Activated CD4-positive, alpha-beta T cell treated with anti-CD3 and anti-CD28 coated beads for 36 hours (primary cell): ENCODE data around the gene ATE1. TPM values are rescaled to one million over a fixed set of nuclear protein-coding genes. Genes with fewer than 3 reads are reported as not detected.
A peak's percentile ranks its signal among the peaks of the same experiment; 100 is the strongest.

Experiments used
- ATAC-seq: fragments of 200-7000 bp; cut with Tn5 transposase; one replicate; pipeline ENCODE4 v1.10.0; 2021; ENCODE audit warnings: mild to moderate bottlenecking, moderate library complexity
- CTCF ChIA-PET: fragments of 350-600 bp; sonication (Branson Sonifier 250); formaldehyde crosslinking; loops from one replicate; lab custom pipeline; 2021; ENCODE audit warnings: antibody characterized with exemption; lab: Charles Lee
- POLR2A ChIA-PET: fragments of 350-600 bp; sonication (Branson Sonifier 250); formaldehyde crosslinking; loops from one replicate; lab custom pipeline; 2021; ENCODE audit warnings: antibody characterized with exemption, inconsistent platforms; lab: Charles Lee
- DNase-seq: peaks from one replicate; pipeline ENCODE4 v3.0.0-alpha.2; 2020
- H3K27ac Mint-ChIP-seq: one replicate; pipeline ENCODE4 v1.8.0; 2021; ENCODE audit warnings: mixed read lengths
- H3K27me3 Mint-ChIP-seq: one replicate; pipeline ENCODE4 v1.8.0; 2021; ENCODE audit warnings: mixed read lengths
- H3K36me3 Mint-ChIP-seq: one replicate; pipeline ENCODE4 v1.8.0; 2021; ENCODE audit warnings: low read depth, mixed read lengths
- H3K4me1 Mint-ChIP-seq: one replicate; pipeline ENCODE4 v1.8.0; 2021; ENCODE audit warnings: mixed read lengths
- H3K4me3 Mint-ChIP-seq: one replicate; pipeline ENCODE4 v1.8.0; 2021; ENCODE audit warnings: mild to moderate bottlenecking, moderate library complexity, mixed read lengths
- H3K9me3 Mint-ChIP-seq: one replicate; pipeline ENCODE4 v1.8.0; 2021; ENCODE audit warnings: low read depth, mixed read lengths
- intact Hi-C, 2 experiments: fragments of 100-400 bp; cut with DNase I in 1 of 2; cut with micrococcal nuclease in 1 of 2; formaldehyde crosslinking; loops; one replicate each; pipeline versions ENCODE4 v1.14.2 to v1.15.1; 2022 to 2024; cut with DNase I, micrococcal nuclease
- total RNA-seq, 2 experiments: library from RNA; stranded (reverse); gene quantifications; one replicate each; pipeline ENCODE4 v1.2.3, GENCODE V29; 2021

ATE1 gene
- total RNA-seq, 2 experiments from 2014 or later = 23.2 to 23.9 TPM

DNA sequence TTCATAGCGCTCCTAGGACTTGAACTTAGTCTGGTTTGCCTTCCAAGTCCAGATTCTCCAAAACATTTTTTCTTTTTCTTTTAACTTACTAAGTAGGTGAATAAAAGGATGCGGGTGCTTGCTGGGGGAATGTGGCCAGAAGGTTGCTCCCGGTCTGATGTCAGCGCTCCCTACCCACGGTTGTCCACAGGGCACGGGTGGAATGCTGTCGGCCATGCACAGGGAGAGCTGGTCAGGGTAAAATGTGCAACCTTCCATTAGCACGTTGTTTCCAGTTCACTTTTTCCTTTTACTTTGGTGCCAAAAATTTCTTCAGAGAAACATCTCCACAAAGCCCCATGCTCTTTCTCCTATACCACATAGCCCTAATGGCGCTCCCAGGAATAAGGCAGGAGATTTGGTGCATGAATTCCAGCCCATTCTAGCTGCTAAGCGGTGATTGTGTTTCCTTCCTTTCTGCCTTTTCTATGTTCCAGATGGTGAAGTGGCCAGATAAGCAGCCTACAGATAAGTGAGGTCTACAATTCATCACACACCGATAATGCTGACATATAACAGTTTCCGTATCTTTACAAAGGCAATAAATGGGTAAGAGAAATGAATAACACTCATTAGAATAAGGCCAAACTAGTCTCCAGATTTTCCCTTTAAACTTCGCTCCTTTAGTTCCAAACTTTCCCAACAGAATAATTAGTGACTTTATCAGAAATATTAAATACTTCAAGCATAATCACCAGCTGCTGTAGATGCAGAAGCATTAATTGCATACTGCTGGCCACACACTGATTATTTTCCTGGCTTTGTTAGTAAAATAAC is 191.3 kb downstream of the ATE1 start:
- ChIA-PET POLR2A (no interaction called here), CTCF (interaction anchor here (0.9 kb wide), 1 partner anchor 788 kb away, joined by 3 read pairs; no protein-coding TSS in a partner anchor)
- Mint-ChIP-seq H3K9me3 (no peaks in the 10 kb centered on the region), H3K36me3 (peaks cover 4% of the 10 kb centered on the region), H3K27ac (no peak overlapping the region), H3K27me3 (peaks cover 35% of the 10 kb centered on the region), H3K4me1 (peaks cover 16% of the 10 kb centered on the region), H3K4me3 (no peak overlapping the region)
- DNase-seq (no peak), ATAC-seq (no peak)
- intact Hi-C loops = loop anchor here (5.0 to 10.0 kb wide), 2 partner anchors 148 to 151 kb away; no protein-coding TSS in a partner anchor

DNA sequence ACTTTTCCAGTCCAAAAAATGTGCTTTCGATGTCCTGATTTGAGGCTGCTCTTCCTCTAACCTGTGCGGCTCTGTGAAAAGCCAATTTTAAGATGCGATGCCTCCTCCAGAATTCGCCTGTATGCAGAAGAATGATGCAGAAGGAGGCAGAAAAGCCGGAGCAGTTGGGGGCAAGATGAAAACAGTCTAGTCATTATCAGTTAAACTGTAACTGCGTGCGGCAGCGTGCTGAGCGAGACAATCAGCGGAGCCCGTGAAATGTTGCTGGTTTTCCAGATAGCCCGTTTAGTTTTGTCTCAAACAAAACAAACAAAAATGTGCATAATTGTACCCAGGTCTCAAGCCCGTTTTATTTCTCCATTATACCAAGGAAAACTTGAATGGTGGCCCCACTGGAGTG is 192.6 kb downstream of the ATE1 start:
- ATAC-seq = no peak
- DNase-seq = no peak
- H3K4me1 Mint-ChIP-seq = peaks cover 11% of the 10 kb centered on the region
- intact Hi-C loops = loop anchor here (2.0 to 10.0 kb wide), 3 partner anchors 150 to 792 kb away; no protein-coding TSS in a partner anchor
- H3K36me3 Mint-ChIP-seq = no peaks in the 10 kb centered on the region
- no peak overlapping the region for H3K27ac Mint-ChIP-seq
- peaks cover 41% of the 10 kb centered on the region for H3K27me3 Mint-ChIP-seq
- H3K4me3 Mint-ChIP-seq = no peak overlapping the region
- ChIA-PET POLR2A (no interaction called here), CTCF (interaction anchor here (1.4 kb wide), 1 partner anchor 11 kb away, joined by 5 read pairs; no protein-coding TSS in a partner anchor)
- H3K9me3 Mint-ChIP-seq = no peaks in the 10 kb centered on the region

DNA sequence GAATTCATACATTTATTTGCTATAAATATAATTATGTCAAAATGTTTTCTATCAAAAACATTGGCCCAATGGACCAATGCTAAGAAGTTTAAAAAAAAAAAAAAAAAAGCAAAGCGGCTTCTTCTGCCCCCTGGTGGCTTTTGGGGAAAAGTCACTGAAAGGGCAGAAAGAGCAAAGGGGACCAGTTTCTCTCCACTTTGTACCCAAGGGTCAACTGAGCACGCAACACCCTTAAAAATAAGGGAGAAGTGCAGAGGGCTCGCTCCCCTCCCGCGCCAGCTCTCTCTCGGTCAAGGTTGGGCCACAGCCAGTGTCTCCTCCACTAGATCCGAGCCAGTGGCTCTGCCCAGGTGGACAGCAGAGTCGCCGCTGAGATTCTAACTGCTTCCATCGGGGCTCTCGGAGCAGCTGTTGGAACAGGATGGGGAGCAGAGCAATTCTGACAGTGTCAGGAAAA is 193.2 kb downstream of the ATE1 start:
- POLR2A ChIA-PET = no interaction called here
- peak; percentile 40 for DNase-seq
- CTCF ChIA-PET = interaction anchor here (0.6 to 2.1 kb wide), 4 partner anchors 11 to 922 kb away, joined by 3 to 7 read pairs (median 4); no protein-coding TSS in a partner anchor
- Mint-ChIP-seq H3K9me3 (no peaks in the 10 kb centered on the region), H3K4me1 (peaks cover 11% of the 10 kb centered on the region), H3K27ac (no peak overlapping the region), H3K36me3 (no peaks in the 10 kb centered on the region), H3K27me3 (peaks cover 41% of the 10 kb centered on the region), H3K4me3 (no peak overlapping the region)
- intact Hi-C loops = loop anchor here (1.0 to 10.0 kb wide), 4 partner anchors 150 to 792 kb away; no protein-coding TSS in a partner anchor
- no peak for ATAC-seq

DNA sequence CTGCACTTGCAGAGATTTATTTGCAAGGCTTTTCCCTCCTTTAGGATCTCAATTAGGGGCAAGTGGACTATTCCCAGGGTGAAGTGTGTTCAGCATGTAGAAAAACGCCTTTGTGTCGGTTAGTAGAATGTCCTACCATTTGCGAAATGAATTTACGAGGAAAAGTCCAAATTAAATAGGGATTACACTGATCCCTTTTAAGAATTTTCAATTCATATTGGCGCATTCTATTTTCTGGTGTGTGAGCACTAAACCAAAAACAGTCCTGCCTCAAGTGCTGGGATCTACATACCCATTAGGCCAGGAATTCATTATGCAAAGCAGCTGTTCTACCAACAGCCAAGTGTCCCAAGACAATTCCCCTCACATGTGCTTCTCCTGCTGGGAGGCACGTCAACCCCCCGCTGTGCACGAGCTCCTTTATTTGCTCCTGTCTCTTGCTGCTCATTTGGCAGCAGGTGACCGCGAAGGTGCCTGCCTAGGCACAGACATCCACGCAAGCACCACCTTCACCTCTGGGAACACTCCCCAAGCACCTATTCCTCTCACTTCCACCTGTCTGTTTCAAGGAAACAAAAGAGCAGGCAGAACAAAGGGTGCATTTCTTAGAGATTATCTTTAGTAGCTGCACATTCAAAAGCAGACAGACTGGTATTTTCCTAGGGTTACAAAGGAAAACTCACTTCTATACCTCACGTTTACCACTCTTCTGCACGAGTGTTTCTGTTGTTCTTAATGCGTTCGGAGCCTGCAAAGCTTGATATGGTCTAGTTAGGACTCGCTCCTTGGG is 195.0 kb downstream of the ATE1 start:
- peaks cover 44% of the 10 kb centered on the region for H3K27me3 Mint-ChIP-seq
- H3K4me3 Mint-ChIP-seq = no peak overlapping the region
- ATAC-seq = no peak
- POLR2A ChIA-PET = no interaction called here
- peaks cover 4% of the 10 kb centered on the region for H3K4me1 Mint-ChIP-seq
- intact Hi-C loops = loop anchor here in 1 of 2 experiments (10.0 kb wide), 1 partner anchor 152 kb away; no protein-coding TSS in a partner anchor
- no peaks in the 10 kb centered on the region for H3K36me3 Mint-ChIP-seq
- CTCF ChIA-PET = interaction anchor here (0.7 to 2.1 kb wide), 4 partner anchors 9 to 1235 kb away, joined by 3 to 7 read pairs (median 3); no protein-coding TSS in a partner anchor
- no peak for DNase-seq
- H3K9me3 Mint-ChIP-seq = no peaks in the 10 kb centered on the region
- H3K27ac Mint-ChIP-seq = no peak overlapping the region

DNA sequence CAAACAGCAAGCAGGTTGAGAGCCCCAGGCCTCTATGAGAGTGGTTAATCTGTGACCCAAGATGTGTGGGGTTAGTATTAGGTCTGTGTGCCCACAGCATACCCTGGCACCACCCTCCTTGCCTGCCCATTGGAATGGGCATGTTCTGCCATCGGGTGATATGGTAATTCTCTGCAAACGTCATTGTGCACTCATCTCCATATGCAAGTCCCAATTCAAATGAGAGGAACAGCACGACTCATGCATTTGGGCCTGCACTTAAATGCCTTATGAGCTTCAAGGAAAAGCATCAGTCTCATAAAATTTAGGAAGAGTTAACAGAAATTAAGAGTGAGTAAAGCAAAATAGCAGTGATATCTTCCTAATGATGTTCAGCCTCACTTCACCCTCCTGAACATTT is 195.7 kb downstream of the ATE1 start:
- Mint-ChIP-seq H3K27me3 (peaks cover 41% of the 10 kb centered on the region), H3K27ac (no peak overlapping the region), H3K4me1 (no peaks in the 10 kb centered on the region), H3K36me3 (no peaks in the 10 kb centered on the region), H3K9me3 (no peaks in the 10 kb centered on the region), H3K4me3 (no peak overlapping the region)
- ATAC-seq = no peak
- intact Hi-C loops = loop anchor here in 1 of 2 experiments (10.0 kb wide), 1 partner anchor 153 kb away; no protein-coding TSS in a partner anchor
- ChIA-PET POLR2A (no interaction called here), CTCF (interaction anchor here (0.7 to 2.1 kb wide), 4 partner anchors 10 to 1235 kb away, joined by 3 to 7 read pairs (median 3); no protein-coding TSS in a partner anchor)
- no peak for DNase-seq

DNA sequence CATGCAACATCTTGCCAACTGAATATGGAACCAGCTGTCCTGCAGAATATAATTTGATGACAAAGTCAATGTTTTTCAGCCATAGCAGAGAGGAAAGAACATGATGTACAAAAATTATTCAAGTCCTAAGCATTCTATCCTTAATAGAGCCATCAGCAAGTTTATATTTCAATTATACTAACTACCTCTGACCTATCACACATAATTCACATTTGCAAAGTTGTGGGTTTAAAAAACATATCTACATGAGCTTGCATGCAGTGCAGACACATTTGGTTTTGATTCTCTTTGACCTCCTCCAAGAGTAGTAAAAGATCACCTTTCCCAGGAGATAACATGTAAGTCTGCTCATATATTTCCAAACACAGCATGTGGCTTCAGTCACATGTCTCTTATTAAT is 203.5 kb downstream of the ATE1 start:
- DNase-seq (no peak), ATAC-seq (no peak)
- intact Hi-C loops = no loop called here
- CTCF ChIA-PET = interaction anchor here (1.2 kb wide), 1 partner anchor 10 kb away, joined by 5 read pairs; no protein-coding TSS in a partner anchor
- POLR2A ChIA-PET = no interaction called here
- H3K27ac Mint-ChIP-seq = no peak overlapping the region
- no peaks in the 10 kb centered on the region for H3K4me1 Mint-ChIP-seq
- no peaks in the 10 kb centered on the region for H3K9me3 Mint-ChIP-seq
- peaks cover 5% of the 10 kb centered on the region for H3K27me3 Mint-ChIP-seq
- H3K4me3 Mint-ChIP-seq = no peak overlapping the region
- no peaks in the 10 kb centered on the region for H3K36me3 Mint-ChIP-seq

DNA sequence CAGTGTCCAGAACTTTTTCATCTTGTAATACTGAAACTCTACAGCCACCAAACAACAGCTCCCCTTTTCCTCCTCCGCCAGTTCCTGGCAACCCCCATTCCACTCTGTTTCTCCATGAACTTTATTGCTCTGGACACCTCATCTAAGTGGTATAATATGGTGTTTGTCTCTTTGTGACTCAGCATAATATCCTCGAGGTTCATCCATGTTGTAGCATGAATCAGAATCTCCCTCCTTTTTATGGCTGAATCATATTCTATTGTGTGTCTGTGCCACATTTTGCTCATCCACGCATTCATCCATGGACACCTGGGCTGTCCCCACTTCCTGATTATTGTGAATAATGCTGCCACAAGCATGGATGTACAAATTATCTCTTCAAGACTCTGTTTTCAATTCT is 205.2 kb downstream of the ATE1 start:
- ChIA-PET POLR2A (no interaction called here), CTCF (no interaction called here)
- Mint-ChIP-seq H3K9me3 (no peaks in the 10 kb centered on the region), H3K4me3 (no peak overlapping the region), H3K27me3 (peaks cover 3% of the 10 kb centered on the region), H3K4me1 (no peaks in the 10 kb centered on the region), H3K27ac (no peak overlapping the region), H3K36me3 (no peaks in the 10 kb centered on the region)
- intact Hi-C loops = no loop called here
- no peak for DNase-seq
- ATAC-seq = no peak

DNA sequence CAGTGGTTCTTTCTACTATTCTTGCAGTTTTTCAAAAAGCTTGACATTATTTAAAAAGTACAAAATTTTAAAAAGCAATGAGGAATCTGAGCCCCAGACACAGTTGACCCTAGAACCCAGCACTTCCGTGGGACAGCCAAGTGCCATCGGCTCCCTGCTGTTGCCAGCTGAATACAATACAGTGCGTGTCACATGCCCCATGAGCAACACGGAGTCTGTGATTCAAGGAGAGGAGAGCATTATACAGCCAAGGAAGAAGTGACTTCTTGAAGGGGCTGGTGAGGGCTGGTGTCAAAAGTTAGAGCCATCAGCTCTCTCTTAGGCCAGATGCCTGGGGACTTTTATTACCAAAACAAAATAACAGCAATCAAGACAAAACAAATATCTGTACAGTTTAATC is 206.6 kb downstream of the ATE1 start:
- intact Hi-C loops = no loop called here
- ATAC-seq (no peak), DNase-seq (no peak)
- Mint-ChIP-seq H3K9me3 (no peaks in the 10 kb centered on the region), H3K4me3 (no peak overlapping the region), H3K4me1 (no peaks in the 10 kb centered on the region), H3K27ac (no peak overlapping the region), H3K36me3 (no peaks in the 10 kb centered on the region), H3K27me3 (peaks cover 5% of the 10 kb centered on the region)
- POLR2A ChIA-PET = no interaction called here
- CTCF ChIA-PET = interaction anchor here (0.6 kb wide), 1 partner anchor 684 kb away, joined by 4 read pairs; no protein-coding TSS in a partner anchor

DNA sequence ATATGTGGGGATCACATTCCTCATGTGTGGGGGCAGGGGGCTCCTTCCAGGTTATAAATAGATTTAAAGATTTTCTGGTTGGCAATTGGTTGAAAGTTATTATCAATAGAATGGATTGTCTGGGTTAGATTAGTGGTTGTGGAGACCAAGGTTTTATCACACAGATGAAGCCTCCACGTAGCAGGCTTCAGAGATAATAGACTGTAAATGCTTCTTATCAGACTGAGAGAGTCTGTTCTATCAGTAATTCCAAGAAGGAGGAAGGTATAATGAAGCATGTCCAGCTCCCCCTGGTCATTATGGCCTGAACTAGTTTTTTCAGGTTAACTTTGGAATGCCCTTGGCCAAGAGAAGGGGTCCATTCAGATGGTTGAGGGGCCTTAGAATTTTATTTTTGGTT is 211.9 kb downstream of the ATE1 start:
- no peaks in the 10 kb centered on the region for H3K9me3 Mint-ChIP-seq

DNA sequence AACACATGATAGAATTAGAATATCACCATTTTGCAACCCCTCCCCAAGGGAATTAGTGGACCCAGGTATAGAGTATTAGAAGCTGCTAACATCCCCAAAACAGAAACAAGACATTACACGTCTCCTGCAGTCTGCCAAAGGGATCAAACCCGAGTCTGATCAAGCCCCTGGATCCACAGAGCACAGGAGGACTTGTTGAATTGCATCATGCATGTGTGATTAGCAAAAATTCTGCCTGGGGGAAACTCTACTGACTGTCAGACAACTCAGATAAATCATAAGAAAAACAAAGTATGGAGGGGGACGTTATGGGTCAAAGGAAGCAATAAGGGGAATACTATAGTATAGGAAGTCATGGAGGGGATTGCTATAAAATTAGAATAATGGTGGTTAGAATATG is 212.8 kb downstream of the ATE1 start:
- no peak overlapping the region for H3K4me3 Mint-ChIP-seq
- ChIA-PET CTCF (interaction anchor here (0.6 kb wide), 2 partner anchors 14 to 15 kb away, joined by 3 read pairs; no protein-coding TSS in a partner anchor), POLR2A (no interaction called here)
- no peak for ATAC-seq
- H3K36me3 Mint-ChIP-seq = no peaks in the 10 kb centered on the region
- no peak for DNase-seq
- H3K27me3 Mint-ChIP-seq = peaks cover 11% of the 10 kb centered on the region
- intact Hi-C loops = no loop called here
- no peaks in the 10 kb centered on the region for H3K4me1 Mint-ChIP-seq
- no peaks in the 10 kb centered on the region for H3K9me3 Mint-ChIP-seq
- H3K27ac Mint-ChIP-seq = no peak overlapping the region

More for the DNA sequence above, 211.9 kb downstream of the ATE1 start:
- ChIA-PET POLR2A (no interaction called here), CTCF (no interaction called here)
- Mint-ChIP-seq H3K4me1 (no peaks in the 10 kb centered on the region), H3K4me3 (no peak overlapping the region), H3K27ac (no peak overlapping the region), H3K36me3 (no peaks in the 10 kb centered on the region), H3K27me3 (peaks cover 9% of the 10 kb centered on the region)
- ATAC-seq (no peak), DNase-seq (no peak)
- intact Hi-C loops = no loop called here

DNA sequence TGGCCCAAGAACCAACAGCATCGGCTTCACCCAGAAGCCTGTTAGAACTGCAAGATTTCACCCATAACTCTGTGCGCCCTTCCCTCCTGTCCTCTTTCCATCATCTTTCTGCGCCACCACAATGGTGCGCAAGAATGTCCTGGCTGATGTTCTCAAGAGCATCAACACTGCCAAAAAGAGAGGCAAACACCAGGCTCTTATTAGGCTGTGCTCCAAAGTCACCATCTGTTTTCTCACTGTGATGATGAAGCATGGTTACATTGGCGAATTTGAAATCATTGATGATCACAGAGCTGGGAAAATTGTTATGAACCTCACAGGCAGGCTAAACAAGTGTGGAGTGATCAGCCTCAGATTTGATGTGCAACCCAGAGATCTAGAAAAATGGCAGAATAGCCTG is 214.3 kb downstream of the ATE1 start:
- H3K27ac Mint-ChIP-seq = no peak overlapping the region
- POLR2A ChIA-PET = no interaction called here
- no peaks in the 10 kb centered on the region for H3K4me1 Mint-ChIP-seq
- peaks cover 16% of the 10 kb centered on the region for H3K27me3 Mint-ChIP-seq
- intact Hi-C loops = no loop called here
- H3K36me3 Mint-ChIP-seq = no peaks in the 10 kb centered on the region
- CTCF ChIA-PET = interaction anchor here (0.7 kb wide), 1 partner anchor 13 kb away, joined by 3 read pairs; no protein-coding TSS in a partner anchor
- DNase-seq (no peak), ATAC-seq (no peak)
- H3K9me3 Mint-ChIP-seq = no peaks in the 10 kb centered on the region
- no peak overlapping the region for H3K4me3 Mint-ChIP-seq
